HG03354 (cell line): ENCODE data around the gene PITRM1.

Experiments used
- ATAC-seq: cut with Tn5 transposase; IDR thresholded peaks from one replicate; pipeline ENCODE4 v1.9.1; 2021; ENCODE audit warnings: mild to moderate bottlenecking; ENCODE audit not compliant: unreplicated experiment, poor library complexity, severe bottlenecking

PITRM1 gene

DNA sequence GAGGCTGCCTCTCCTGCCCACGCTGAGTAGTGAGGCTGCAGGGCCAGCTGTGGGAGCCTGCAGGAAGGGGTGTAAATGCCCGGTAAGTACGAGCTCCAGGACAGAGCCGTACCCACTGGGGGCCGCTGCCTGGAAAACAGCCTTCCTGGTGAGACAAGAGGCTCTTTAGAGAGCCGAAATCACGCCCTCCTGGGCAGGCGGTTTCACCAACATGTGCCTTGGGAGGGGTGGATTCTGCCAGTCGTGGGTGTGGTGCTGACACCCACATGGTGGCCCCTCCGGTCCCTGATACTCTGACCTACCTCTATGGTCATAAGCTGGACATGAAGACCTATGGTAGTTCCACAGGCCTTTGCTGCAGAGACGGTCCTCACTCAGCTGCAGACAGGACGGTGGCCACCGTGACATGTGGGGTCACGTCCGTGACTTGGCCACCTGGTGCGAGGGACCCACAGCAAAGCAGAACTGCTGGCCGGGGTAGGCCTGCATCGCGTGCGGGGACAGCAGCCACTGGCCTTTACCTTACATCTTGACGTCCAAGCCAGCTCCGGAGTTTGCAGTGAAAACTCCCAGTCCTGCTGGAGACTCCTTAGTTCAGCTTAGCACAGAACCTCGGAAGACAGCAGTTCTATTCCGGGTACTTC is 46.9 kb downstream of the PITRM1 start:
- ATAC-seq, result no peak

DNA sequence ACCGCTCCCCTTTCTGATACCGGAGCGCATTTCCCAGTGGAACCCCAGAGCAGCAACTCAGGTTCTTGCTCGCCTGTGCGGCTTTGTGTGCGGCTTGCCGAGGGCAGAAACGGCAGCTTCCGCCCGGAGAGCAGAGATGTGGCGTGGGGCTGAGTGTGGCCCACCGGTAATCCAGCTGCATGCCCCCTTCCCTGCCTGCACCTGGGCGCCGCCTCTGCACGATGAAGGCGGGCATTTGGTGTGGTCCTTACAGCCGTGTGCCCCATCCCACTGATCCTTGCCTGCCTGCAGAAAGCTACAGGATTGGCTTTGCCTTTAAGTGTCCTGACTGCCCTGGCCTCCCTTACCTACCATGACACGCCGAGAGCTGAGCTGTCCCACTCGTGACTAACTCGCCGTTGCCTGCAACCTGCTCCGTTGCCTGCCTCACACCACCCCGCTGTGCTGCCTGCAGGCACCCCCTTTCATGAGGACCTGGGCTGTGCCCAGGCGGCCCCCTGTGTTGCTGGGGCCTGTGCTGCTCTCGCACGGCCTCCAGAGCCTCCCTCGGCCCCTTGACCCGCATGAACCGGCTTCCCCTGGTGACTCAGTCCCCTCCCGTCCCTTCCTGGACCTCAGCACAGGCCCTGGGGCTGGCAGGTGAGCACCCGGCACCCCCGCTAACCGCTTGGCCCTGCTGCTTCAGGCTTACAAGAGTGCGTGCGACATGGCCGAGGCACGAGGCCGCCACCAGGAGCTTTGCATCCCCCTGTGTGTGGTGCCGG is 48.0 kb downstream of the PITRM1 start:
- no peak for ATAC-seq

DNA sequence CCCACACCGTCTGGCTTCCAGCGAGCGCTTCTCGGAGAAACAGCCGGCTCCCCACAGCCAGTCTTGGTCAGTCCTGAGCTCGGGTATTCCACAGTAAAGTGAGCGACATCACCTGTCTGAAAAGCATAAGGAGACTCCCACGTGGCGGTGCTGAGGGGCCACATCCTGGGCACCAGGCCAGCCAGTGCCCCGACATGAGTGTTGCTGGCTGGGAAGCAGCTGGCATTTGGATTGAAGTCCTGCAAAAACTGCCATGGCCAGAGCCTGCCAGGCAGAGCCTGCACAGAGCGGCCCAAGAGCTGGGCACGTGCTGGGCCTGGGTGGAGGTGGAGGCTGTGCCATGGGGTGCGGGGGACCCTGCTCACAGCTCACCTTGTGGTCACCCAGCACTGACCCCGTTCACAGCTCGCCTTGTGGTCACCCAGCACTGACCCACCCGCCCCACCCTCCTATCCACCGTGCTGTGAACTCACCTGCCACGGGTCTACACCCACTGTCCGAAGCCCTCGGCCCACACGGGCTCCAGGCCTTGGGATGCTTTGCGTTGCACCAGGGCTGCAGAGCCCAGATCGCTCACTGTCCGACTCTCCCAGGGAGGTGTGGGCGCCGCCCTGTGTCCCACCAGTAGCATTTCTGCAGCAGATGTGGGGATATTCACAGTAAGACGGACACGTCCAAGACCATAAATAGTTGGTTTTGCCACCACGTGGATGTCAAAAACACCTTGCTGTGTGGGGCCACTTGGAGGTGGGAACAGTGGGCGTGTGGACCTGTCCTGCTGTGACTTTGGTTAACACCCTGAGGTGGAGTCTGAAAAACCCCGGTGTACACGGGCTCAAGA is 48.8 kb downstream of the PITRM1 start:
- ATAC-seq, result no peak

DNA sequence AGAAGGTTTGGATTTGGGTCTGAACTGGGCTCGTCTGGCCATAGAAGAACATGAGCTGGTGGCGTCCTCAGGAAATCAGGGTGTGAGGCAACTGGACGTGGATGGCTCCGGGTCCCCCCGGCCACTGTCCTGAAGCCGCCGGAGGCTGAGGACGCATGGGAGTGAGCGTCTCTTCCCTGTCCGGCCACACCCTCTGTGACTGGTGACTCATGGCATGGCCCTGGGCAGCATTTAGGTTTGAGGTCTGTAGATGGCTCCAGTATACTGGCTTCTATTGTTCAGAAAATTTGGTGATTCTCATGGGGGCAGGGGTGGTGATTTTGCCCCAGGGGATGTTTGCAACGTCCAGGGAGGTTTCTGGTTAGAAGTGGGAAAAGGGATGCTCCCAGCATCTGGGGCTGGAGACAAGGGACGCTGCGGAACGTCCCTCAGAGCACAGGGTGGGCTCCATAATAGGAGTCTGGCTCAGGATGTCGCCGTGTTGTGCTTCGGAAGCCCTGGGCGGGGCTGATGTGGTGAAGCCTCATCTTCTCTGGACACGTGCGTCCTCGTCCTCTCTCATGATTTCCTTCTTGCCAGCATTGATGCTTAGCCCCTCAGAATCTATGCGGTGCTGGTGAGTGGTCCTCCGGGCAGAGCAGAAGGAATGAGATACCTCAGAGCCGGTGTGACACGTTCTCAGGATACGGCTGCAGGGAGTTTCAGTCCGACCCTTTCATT is 49.9 kb downstream of the PITRM1 start:
- ATAC-seq, result no peak

DNA sequence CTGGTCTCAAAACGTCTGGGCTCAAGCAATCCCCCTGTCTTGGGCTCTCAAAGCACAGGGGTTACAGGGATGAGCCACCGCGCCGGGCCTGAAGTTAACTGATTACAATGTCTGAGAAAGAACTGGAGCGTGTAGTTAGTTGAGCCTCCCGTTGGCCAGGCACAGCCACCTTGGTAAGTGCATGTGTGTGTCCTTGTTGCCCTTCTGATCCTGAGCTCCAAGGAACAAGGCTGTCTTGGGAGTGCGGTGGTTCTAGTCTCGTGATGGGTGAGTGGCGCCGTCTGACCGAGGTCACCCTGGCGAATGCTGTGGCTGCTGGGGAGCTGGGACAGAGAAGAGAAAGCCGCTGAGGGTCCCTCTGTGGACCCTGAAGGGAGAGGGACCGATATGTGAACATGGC is 50.5 kb downstream of the PITRM1 start:
- no peak for ATAC-seq

DNA sequence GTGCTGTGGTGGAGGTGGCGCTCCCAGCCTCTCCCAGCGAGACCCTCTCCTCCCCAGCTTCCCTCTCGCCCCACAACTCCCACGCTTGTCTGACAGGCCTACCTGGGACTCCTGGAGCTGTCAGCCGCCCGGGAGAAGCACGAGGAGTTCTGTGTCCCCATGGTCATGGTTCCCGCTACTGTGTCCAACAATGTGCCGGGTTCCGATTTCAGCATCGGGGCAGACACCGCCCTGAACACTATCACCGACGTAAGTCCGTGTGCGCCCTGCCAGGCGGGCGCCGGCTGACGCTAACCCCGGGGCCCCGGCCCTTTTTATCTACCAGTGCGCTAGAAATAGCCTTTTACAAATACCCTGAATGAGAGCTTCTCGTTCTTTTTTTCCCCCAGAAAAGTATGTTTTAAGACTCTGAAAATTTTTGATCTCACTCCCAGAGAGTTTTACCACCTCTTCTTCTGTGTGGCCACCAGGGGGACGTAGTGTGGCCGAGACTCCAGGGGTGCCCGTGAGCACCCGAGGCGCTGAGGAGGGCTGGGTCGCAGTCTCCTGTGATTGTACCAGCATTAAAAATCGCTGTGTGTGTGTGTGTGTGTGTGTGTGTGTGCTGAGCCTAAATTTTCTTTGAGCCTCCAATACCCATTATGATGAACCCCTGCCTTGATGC is 52.7 kb downstream of the PITRM1 start:
- ATAC-seq, result no peak

DNA sequence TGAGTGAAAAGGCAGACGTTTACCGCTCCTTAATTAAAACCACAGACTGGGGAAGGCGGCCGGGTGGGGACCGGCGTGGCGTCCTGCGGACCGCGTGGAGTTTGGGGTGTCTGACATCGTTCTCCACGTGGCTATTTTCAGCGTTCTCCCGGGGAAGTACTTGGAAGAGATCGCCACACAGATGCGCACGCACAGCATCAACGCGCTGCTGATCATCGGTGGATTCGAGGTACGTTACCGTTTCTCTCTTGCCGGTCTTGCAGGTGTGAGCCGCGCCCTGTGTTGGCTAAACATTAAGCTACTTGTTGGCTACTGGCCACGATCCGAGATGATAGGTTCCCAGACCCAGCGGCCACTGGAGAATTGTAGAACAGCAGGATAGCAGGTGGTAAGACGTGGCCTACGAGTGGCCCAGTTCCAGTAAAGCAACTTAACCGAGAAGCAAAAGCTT is 53.9 kb downstream of the PITRM1 start:
- ATAC-seq, result no peak

DNA sequence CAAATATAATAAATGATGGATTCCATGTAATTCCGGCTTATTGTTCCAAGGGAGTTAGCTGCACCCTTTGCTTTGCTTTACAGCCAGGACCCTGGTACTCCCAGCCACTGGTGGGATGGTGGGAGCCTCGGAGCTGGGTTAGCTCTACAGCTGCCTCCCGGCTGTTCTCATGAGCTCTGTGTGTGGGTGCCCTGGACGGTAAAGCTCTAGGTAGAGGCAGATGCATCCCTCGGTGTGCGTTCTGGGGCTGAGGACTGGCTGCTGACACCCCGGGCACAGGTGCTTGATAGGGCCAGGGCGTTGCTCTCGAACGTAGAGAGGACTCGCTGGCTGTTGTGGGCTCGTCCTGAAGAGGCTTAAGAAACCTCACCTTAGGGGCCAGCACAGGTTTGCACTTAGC is 55.1 kb downstream of the PITRM1 start:
- ATAC-seq, result no peak

DNA sequence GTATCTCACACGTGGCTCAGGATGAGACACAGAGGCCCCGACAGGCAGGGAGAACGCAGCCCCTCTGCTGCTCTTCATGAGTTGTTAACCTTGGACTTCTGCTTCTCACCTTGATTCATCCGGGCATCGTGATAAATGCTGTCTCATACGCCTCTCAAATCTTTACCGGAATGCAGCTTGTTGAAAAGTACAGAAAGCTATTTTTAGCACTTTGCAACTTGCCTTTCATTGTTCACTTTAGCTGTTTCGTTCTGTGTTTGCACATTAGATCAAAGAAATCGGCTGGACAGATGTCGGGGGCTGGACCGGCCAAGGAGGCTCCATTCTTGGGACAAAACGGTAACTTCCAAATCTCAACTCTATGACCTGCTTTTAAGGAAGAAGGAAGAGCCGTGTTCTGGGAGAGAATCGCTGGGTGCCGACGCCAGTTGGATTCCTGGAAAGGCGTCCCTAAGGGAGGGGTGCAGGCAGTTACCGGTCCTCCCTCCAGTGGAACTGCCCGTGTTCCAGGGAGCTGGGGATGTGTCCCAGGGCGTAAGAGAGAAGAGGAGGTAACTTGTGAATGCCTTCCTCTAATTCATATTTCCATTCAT is 56.0 kb downstream of the PITRM1 start:
- no peak for ATAC-seq

DNA sequence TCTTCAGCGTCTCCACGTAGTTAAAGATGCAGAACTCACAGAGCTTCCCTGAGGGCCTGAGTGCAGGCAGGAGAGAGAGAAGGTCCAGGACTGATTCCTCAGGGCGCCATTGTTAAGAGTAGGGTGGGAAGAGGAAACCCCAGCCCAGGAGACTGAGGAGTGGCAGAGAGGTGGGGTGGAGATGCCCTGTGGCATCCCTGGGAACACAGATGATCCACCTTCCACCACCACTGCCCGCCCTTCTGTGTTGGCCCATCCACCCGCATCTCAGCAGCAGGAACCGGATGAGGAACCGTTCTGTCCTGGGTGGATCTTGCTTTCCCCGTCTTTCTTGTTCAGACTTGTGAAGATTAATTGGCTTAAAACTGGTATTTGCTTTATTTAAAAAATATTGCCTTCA is 56.9 kb downstream of the PITRM1 start:
- ATAC-seq, result no peak

DNA sequence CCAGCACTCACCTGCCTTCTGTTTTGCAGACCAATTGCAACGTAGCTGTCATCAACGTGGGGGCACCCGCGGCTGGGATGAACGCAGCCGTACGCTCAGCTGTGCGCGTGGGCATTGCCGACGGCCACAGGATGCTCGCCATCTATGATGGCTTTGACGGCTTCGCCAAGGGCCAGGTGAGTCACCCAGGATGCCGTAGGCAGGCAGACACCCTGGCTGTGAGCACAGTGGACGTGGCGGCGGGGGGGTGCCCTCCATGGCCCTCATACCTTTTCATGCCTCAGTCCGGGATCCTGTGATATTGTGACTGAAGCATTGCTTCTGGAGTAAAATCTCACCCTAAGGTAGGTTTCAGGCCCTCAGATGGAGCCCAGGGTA is 59.2 kb downstream of the PITRM1 start:
- ATAC-seq, result no peak

DNA sequence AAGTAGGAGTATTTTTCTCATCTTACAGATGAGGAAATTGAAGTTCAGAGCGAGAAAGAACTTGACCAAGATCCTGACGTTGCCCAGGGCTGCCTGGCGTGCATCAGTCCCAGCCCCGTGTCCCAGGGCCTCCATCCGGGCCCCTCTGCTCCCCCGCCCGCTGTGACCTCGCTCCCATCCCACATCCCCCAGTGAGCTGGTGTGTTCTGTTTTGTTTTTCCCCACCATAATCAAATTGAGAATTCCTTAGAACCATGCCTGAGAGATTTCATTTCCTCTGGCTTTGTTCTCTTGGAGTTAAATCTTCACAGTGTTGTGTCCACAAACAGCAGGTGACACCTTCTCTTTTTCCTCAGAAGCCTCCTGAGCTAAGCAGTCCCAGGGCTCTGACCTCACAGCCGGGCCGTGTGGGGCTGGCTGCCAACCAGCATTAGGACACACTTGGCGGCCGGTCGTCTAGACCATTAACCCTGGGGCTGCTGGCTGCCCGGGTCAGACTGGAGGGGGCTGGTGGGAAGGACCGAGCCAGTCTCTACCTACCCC is 60.9 kb downstream of the PITRM1 start:
- no peak for ATAC-seq

DNA sequence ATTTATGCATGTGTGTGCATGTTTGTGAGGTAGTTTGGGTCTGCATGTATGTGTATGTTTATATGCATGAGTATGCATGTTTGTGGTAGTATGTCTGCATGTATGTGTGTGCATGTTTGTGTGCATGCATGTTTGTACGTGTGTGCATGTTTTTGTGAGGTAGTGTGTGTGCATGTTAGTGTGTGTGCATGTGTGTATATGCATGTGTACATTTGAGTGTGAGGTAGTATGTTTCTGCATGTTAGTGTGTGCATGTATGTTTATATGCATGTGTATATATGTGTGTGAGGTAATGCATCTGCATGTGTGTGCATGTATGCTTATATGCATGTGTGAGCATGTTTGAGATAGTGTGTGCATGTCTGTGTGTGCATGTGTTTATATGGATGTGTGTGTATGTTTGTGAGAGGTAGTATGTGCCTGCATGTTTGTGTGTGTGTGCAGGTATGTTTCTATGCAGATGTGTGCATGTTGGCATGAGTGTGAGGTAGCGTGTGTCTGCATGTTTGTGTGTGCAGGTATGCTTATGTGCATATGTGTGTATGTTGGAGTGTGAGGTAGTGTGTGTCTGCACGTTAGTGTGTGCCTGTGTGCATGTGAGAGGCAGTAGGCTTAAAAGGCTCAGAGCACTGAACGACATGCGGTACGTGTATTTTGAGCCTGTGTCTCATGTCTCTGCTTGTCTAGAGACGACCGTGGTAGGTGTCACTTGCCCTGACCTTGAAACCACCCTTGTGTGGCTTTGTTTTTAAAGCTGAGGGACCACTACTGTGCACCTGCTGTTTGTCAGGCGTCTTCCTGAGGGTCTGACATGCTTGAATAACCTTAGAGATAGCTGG is 61.6 kb downstream of the PITRM1 start:
- no peak for ATAC-seq

DNA sequence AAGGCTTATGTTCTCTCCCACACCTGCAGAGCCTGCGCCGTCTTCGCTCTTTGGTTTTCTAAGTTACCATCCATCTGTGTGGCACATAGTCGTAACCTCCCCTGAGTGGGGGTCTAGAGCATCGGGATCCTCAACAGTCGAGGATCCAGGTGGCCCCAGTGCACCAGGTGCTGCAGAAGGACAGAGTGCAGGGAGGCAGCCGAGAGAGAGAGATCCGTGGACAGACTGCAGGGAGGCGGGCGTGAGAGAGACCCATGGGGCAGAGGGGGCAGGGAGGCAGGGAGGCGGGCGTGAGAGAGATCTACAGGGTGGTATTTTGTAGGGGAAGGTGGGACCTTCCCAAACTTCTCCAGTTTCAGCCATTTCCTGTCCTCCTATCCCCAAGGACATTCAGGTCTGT is 62.9 kb downstream of the PITRM1 start:
- no peak for ATAC-seq

DNA sequence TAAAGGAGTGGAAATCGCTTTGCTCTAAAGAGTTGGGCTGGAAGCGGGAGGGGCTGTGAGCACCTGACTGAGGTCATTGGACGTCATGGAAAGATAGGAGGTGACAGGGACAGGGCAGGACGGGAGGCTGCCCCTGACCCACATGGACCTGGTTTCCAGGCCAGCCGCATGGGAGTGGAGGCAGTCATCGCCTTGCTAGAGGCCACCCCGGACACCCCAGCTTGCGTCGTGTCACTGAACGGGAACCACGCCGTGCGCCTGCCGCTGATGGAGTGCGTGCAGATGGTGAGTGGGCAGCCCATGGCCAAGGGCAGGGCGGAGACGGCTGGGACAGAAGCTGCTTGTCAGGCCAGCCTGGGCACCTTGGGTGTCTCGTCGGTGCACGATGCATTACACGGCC is 63.4 kb downstream of the PITRM1 start:
- no peak for ATAC-seq

DNA sequence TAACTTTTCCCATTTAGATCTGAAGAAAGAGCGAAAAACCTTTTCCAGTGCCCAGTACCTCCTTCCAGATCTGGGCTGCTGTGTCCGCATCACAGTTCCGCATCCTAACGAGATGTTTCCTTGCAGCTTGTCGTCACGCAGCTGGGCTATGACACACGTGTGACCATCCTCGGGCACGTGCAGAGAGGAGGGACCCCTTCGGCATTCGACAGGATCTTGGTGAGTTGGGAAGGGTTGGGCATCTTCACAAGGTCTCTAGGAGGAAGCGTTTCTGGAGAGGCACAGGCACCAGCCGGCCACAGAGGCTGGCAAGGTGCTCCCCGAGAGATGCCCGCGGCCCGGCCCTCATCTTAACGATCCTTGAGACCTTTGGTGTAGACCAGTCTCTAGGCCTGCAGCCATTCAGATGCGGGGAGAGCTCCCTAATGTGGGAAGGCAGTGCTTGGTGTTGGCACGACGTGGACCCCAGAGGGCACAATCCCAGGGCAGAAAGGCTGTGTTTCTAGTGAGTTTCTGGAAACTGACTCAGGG is 63.9 kb downstream of the PITRM1 start:
- no peak for ATAC-seq

DNA sequence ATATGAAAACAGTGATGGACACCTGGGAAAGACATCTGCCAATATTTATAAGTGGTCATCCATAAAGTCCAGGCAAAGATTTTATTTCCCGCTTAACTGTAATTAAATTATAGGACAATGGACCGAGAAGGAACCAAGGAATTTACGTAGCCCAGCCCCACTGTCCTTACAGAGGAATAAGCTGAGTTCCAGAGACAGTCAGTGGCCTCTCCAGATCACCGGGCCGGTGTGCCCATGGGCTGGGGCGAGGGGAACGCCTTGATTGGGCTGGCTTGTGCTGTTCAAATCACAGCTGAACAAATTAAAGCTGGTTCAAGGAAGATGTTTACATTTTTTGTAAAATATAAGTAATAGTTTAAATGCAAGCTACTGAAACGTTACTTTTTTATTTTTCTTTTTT is 64.5 kb downstream of the PITRM1 start:
- ATAC-seq, result no peak

DNA sequence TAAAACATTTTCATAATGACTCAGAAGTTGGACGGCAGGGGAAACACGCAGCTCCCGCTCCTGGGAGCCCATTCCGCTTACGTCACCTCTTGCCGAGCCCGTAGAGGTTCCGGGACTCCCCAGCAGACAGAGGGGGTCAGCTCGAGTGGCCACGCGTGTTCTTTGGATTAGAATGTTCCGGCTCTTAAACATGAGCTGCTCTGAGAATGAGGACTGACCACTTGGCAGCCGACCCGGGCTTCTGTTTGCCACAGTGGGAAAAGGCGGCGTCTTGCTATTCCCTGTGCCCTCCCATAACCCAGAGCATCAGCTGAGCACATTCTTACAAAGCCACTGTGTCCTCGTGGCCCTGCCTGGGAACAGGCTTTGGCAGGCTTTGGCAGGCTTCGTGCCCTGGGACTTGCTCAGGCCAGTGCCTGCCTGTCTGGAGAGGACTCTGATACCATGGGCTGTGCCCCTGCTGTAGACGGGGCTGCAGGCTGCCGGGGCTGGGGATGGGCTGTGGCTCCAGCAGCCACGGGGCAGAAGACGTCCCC is 65.1 kb downstream of the PITRM1 start:
- no peak for ATAC-seq
